Measurements from ENCODE around the gene GPR39.

GPR39 gene

DNA sequence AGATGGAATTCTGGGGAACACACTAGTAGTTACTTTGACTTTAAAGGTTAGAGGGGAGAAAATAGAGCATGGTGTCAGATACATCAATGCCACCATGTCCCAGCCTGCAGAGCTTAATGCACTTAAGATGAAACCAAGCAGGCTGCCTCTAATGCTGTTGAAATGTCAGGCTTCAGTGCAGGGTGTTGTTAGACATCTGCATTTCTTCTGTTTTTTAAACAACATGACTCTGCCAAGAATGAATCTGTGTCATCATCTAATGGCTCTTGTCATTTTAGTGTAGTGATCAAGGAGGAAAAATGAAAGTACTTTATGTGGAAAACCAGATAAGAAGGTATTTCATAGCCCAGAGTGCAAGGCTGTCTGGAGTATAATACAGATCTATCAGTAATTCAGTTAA lies 223.5 kb downstream of the GPR39 start:
- TF ChIP-seq ZFX (IDR thresholded peaks at IDR 0.05; ENCODE audit: borderline replicate concordance) = no peak
- TF ChIP-seq, protein P1, sequence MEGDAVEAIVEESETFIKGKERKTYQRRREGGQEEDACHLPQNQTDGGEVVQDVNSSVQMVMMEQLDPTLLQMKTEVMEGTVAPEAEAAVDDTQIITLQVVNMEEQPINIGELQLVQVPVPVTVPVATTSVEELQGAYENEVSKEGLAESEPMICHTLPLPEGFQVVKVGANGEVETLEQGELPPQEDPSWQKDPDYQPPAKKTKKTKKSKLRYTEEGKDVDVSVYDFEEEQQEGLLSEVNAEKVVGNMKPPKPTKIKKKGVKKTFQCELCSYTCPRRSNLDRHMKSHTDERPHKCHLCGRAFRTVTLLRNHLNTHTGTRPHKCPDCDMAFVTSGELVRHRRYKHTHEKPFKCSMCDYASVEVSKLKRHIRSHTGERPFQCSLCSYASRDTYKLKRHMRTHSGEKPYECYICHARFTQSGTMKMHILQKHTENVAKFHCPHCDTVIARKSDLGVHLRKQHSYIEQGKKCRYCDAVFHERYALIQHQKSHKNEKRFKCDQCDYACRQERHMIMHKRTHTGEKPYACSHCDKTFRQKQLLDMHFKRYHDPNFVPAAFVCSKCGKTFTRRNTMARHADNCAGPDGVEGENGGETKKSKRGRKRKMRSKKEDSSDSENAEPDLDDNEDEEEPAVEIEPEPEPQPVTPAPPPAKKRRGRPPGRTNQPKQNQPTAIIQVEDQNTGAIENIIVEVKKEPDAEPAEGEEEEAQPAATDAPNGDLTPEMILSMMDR (IDR thresholded peaks at IDR 0.05) = no peak

GRCh38 chr2:132641819-132642218 lies 225.2 kb downstream of the GPR39 start:
- H3K27ac ChIP-seq = no peak overlapping the region
- TF ChIP-seq, protein P1 (IDR thresholded peaks at IDR 0.05) = no peak
- TF ChIP-seq ZFX (IDR thresholded peaks at IDR 0.05; ENCODE audit: borderline replicate concordance) = no peak

More for the DNA sequence above, 223.5 kb downstream of the GPR39 start:
- H3K27ac ChIP-seq = no peak overlapping the region

DNA sequence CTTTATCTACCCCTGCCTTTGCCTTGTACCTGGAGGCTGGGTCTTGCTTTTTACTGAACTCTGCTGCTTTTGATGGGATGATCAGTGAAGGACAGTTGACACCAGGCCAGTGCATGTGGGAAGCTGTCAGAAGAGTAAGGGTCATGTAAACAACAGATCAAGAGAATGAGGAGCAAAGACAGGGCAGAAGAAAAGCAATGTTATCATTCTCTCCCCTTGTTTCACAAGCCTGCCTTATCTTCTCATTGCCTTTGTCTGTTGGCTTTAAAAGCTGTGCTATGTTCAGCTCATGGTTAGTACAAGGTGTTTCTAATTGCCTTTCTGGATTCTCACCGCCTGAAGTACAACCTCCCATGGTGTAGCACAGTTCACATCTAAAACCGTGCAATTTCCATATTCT lies 225.8 kb downstream of the GPR39 start:
- TF ChIP-seq ZFX (IDR thresholded peaks at IDR 0.05; ENCODE audit: borderline replicate concordance) = no peak
- TF ChIP-seq, protein P1 (IDR thresholded peaks at IDR 0.05) = no peak
- H3K27ac ChIP-seq = no peak overlapping the region

DNA sequence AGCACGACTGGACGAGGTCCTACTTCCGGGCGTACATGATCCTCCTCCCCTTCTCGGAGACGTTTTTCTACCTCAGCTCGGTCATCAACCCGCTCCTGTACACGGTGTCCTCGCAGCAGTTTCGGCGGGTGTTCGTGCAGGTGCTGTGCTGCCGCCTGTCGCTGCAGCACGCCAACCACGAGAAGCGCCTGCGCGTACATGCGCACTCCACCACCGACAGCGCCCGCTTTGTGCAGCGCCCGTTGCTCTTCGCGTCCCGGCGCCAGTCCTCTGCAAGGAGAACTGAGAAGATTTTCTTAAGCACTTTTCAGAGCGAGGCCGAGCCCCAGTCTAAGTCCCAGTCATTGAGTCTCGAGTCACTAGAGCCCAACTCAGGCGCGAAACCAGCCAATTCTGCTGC lies 228.6 kb downstream of the GPR39 start:
- H3K27ac ChIP-seq = no peak overlapping the region
- TF ChIP-seq ZFX (IDR thresholded peaks at IDR 0.05; ENCODE audit: borderline replicate concordance) = no peak
- TF ChIP-seq, protein P1 (IDR thresholded peaks at IDR 0.05) = no peak

- no peak overlapping the region for H3K27ac ChIP-seq
- TF ChIP-seq, protein P1 (IDR thresholded peaks at IDR 0.05) = no peak
- no peak for TF ChIP-seq ZFX (IDR thresholded peaks at IDR 0.05; ENCODE audit: borderline replicate concordance)
These were observed 229.3 kb downstream of the GPR39 start for GRCh38 chr2:132645722-132646539.

DNA sequence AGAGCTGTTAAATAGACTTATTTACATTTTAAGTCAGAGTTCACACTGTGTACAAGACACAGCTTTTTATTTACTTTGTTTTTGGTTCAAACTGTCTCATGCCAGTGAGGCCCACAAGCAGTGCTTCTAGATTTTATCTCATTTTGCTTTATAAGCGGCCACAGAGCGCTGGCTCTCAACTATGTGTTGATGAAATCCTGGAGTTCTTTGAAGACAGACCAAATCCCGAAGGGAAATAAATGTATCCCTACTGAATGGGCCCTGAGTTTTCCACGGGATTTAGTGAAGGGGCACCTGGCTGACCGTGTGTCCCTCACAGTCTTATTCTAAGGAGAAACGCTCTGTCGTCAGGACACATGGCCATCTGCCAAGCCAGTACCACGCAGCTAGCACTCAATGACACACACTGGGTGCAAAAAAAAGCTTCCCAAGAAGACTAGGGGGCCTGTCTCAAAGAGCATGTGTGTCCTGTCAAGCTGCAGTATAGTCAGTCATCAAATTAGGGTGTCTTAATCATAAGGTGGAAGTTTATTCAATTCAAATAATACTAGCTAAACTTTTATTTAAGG lies 230.0 kb downstream of the GPR39 start:
- no peak overlapping the region for H3K27ac ChIP-seq
- TF ChIP-seq ZFX (IDR thresholded peaks at IDR 0.05; ENCODE audit: borderline replicate concordance) = no peak
- TF ChIP-seq, protein P1 (IDR thresholded peaks at IDR 0.05) = no peak

Measured in 22Rv1 (cell line).